Measurements from ENCODE around the gene OR4N2.
A peak's percentile ranks its signal among the peaks of the same experiment; 100 is the strongest.
"Not testable (repeated sequence)": the region's sequence is repeated elsewhere in the genome, so short reads cannot be mapped to it uniquely, and the experiment has no call there.

Gene OR4N2

GRCh38 chr14:19838433-19838832 is 34.9 kb downstream of the OR4N2 start:
- DNase-seq: no peak

- no peak for DNase-seq
These were observed 47.8 kb downstream of the OR4N2 start for GRCh38 chr14:19851365-19851764.

- not testable (repeated sequence) for DNase-seq
These were observed 62.6 kb downstream of the OR4N2 start for GRCh38 chr14:19866061-19866669.

- no peak for DNase-seq
These were observed 69.6 kb downstream of the OR4N2 start for GRCh38 chr14:19873178-19873577.

- DNase-seq: no peak
These were observed 71.3 kb downstream of the OR4N2 start, which contains the start of gene OR4K2 for GRCh38 chr14:19874842-19875241. TSS of gene OR4K2 (plus strand) at chr14:19875142. CDS start at chr14:19876268, 1,126 bp downstream.

- peak; percentile 8 for DNase-seq
These were observed 74.6 kb downstream of the OR4N2 start for GRCh38 chr14:19878029-19878642.

All from fibroblast of skin of right biceps (primary cell).